ENCODE results near the gene HLA-DPB1. TPM values are rescaled to one million over a fixed set of nuclear protein-coding genes. Genes with fewer than 3 reads are reported as not detected.

The HLA-DPB1 gene
- total RNA-seq, 1 donor from 2014 or later: 94.8 TPM

DNA sequence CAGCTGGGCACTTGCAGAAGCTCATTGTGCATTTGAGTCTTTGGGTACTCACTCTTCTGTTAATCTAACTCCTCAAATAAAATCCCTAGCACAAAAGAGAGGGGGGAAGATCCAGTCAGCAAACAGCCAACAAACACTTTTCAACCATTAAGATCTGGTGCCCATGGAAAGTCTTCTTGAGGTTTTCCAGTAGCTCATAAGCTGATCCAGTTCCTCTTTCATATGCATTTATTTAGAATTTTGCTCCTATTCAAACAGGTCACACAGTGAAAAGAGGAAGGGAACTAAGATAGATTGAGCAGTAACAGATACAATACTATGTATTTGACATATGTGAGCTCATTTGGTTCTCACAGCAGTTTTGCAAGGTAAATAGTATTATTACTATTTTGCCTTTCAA is 38.6 kb downstream of the HLA-DPB1 start:
- H3K27me3 ChIP-seq: no peaks in the 10 kb centered on the region
- H3K9me3 ChIP-seq: no peaks in the 10 kb centered on the region
- no peak overlapping the region for H3K27ac ChIP-seq
- H3K4me3 ChIP-seq: no peak overlapping the region
- no peak for TF ChIP-seq POLR2AphosphoS5 (IDR thresholded peaks at IDR 0.05; ENCODE audit: insufficient read depth in 1 of 2, low read depth in 1 of 2)
- TF ChIP-seq, protein P1, sequence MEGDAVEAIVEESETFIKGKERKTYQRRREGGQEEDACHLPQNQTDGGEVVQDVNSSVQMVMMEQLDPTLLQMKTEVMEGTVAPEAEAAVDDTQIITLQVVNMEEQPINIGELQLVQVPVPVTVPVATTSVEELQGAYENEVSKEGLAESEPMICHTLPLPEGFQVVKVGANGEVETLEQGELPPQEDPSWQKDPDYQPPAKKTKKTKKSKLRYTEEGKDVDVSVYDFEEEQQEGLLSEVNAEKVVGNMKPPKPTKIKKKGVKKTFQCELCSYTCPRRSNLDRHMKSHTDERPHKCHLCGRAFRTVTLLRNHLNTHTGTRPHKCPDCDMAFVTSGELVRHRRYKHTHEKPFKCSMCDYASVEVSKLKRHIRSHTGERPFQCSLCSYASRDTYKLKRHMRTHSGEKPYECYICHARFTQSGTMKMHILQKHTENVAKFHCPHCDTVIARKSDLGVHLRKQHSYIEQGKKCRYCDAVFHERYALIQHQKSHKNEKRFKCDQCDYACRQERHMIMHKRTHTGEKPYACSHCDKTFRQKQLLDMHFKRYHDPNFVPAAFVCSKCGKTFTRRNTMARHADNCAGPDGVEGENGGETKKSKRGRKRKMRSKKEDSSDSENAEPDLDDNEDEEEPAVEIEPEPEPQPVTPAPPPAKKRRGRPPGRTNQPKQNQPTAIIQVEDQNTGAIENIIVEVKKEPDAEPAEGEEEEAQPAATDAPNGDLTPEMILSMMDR (IDR thresholded peaks at IDR 0.05): no peak
- no peak for TF ChIP-seq POLR2A (IDR thresholded peaks at IDR 0.05)
- H3K4me1 ChIP-seq: no peaks in the 10 kb centered on the region
- intact Hi-C loops (cut with DNase I): loop anchor here (10.0 kb wide), 1 partner anchor 130 kb away; no protein-coding TSS in a partner anchor
- H3K36me3 ChIP-seq: no peaks in the 10 kb centered on the region
- no peak for DNase-seq (ENCODE audit: extremely low spot score in 2 of 2)

DNA sequence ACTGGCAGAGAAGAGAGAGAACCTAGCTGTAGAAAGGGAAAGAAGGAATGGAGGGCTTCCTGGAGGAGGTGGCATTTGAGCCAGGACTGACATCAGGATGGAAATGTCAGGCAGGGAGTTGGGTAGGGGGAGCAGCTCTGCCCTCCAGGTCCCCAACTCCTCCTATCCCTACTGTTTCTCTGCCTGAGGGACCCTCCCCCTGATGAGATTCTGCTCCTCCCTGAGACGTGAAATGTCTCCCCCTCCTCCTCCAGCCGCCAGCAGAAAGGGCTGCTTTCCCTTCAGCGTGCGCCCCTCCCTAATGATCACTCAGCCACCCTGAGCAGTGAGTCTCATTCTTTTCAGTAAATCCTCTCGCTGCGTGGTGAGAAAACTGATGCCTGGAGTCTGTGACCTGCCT is 40.6 kb downstream of the HLA-DPB1 start:
- no peak overlapping the region for H3K4me3 ChIP-seq
- no peaks in the 10 kb centered on the region for H3K36me3 ChIP-seq
- intact Hi-C loops (cut with DNase I): loop anchor here (10.0 kb wide), 1 partner anchor 128 kb away; no protein-coding TSS in a partner anchor
- DNase-seq (ENCODE audit: extremely low spot score in 2 of 2): no peak
- no peaks in the 10 kb centered on the region for H3K4me1 ChIP-seq
- no peaks in the 10 kb centered on the region for H3K9me3 ChIP-seq
- H3K27ac ChIP-seq: no peak overlapping the region
- H3K27me3 ChIP-seq: no peaks in the 10 kb centered on the region
- TF ChIP-seq POLR2A (IDR thresholded peaks at IDR 0.05) (no peak), POLR2AphosphoS5 (IDR thresholded peaks at IDR 0.05; ENCODE audit: insufficient read depth in 1 of 2, low read depth in 1 of 2) (no peak)
- TF ChIP-seq, protein P1 (IDR thresholded peaks at IDR 0.05): no peak

DNA sequence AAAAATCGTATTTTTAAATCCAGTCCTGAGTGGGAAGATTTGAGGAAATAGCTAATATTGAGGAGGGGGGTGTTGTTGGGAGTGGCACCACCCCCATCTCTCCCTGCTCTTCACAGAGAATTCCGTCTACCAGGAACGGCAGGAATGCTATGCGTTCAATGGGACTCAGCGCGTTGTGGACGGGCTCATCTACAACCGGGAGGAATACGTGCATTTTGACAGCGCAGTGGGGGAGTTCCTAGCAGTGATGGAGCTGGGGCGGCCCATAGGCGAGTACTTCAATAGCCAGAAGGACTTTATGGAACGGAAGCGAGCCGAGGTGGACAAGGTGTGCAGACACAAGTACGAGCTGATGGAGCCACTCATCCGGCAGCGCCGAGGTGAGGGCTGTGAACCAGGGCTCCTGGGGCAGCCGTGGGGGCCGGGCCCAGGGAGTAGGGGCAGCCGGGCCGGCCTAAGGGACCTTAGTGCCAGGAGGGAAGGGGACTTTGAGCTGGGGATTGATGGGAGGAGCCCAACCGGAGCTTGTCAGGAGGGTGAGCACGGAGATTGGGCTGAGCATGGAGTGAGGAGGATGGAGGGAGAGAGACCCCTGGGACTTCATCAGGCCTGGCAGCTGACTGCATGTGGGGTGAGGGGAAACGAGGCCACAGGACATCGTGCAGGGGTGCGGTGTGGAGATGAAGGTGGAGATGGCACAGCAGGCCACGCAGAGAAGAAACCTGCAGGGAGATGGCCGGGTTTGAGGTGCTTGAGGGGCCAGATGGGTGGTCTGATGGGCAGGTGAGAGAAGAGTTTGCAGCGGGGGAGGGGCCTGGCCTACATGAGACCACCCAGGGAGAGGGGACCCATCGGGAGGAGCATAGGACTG is 41.3 kb downstream of the HLA-DPB1 start:
- Histone ChIP-seq H3K4me3 (no peak overlapping the region), H3K27me3 (no peaks in the 10 kb centered on the region), H3K4me1 (no peaks in the 10 kb centered on the region), H3K27ac (no peak overlapping the region), H3K36me3 (no peaks in the 10 kb centered on the region), H3K9me3 (no peaks in the 10 kb centered on the region)
- intact Hi-C loops (cut with DNase I): loop anchor here (10.0 kb wide), 1 partner anchor 128 kb away; no protein-coding TSS in a partner anchor
- no peak for DNase-seq (ENCODE audit: extremely low spot score in 2 of 2)
- TF ChIP-seq, protein P1 (IDR thresholded peaks at IDR 0.05): no peak
- no peak for TF ChIP-seq POLR2A (IDR thresholded peaks at IDR 0.05)
- no peak for TF ChIP-seq POLR2AphosphoS5 (IDR thresholded peaks at IDR 0.05; ENCODE audit: insufficient read depth in 1 of 2, low read depth in 1 of 2)

DNA sequence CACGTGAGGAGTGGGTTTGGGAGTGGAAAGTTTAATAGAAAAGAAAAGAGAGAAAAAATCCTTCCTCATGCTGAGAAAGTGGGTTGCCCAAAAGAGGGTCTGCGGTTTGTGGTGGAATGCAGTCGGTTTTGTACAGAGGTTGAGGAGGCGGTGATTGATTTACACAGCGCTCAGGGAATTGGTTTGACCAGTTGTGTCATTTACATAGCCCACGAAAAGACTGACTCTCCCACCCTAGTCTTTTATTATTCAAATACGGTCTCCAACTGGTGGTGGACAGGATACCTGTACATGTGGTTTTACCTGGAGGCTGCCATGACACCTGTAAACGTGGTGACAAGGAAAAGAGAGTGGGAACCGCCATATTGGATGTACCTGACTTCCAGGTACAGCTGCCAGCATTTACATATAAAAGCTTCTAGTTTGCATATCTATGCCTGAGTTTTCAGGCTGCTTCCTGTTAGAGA is 42.1 kb downstream of the HLA-DPB1 start:
- no peaks in the 10 kb centered on the region for H3K4me1 ChIP-seq
- intact Hi-C loops (cut with DNase I): loop anchor here (10.0 kb wide), 1 partner anchor 127 kb away; no protein-coding TSS in a partner anchor
- no peaks in the 10 kb centered on the region for H3K9me3 ChIP-seq
- H3K4me3 ChIP-seq: no peak overlapping the region
- no peaks in the 10 kb centered on the region for H3K27me3 ChIP-seq
- DNase-seq (ENCODE audit: extremely low spot score in 2 of 2): no peak
- H3K27ac ChIP-seq: no peak overlapping the region
- TF ChIP-seq POLR2A (IDR thresholded peaks at IDR 0.05): no peak
- TF ChIP-seq, protein P1 (IDR thresholded peaks at IDR 0.05): no peak
- no peak for TF ChIP-seq POLR2AphosphoS5 (IDR thresholded peaks at IDR 0.05; ENCODE audit: insufficient read depth in 1 of 2, low read depth in 1 of 2)
- H3K36me3 ChIP-seq: no peaks in the 10 kb centered on the region

All from vagina (tissue), 2 donors.